ENCODE results near the gene KIR3DL1. TPM values are rescaled to one million over a fixed set of nuclear protein-coding genes. Genes with fewer than 3 reads are reported as not detected.

The KIR3DL1 gene
- total RNA-seq, 2 donors from 2014 or later: not detected

DNA sequence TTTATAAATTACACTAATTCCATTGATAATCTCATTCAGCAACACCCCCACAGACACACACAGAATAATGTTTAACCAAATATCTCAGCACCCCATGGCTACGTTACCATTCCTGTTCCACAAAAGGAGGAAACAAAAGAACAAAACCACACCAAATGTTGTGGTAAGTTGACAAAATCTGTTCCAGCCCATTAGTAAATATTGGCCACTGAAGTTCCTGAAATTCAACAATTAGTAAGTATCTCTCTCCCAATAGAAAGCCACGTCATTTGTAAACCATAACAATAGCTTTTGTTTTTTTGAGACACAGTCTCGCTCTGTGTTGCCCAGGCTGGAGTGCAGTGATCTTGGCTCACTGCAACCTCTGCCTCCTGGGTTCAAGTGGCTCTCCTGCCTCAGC is 55.4 kb downstream of the KIR3DL1 start:
- no peak overlapping the region for H3K9ac ChIP-seq (ENCODE audit: low read depth in 2 of 2, low read length in 2 of 2)
- intact Hi-C loops (cut with DNase I): no loop called here
- TF ChIP-seq, protein P1, sequence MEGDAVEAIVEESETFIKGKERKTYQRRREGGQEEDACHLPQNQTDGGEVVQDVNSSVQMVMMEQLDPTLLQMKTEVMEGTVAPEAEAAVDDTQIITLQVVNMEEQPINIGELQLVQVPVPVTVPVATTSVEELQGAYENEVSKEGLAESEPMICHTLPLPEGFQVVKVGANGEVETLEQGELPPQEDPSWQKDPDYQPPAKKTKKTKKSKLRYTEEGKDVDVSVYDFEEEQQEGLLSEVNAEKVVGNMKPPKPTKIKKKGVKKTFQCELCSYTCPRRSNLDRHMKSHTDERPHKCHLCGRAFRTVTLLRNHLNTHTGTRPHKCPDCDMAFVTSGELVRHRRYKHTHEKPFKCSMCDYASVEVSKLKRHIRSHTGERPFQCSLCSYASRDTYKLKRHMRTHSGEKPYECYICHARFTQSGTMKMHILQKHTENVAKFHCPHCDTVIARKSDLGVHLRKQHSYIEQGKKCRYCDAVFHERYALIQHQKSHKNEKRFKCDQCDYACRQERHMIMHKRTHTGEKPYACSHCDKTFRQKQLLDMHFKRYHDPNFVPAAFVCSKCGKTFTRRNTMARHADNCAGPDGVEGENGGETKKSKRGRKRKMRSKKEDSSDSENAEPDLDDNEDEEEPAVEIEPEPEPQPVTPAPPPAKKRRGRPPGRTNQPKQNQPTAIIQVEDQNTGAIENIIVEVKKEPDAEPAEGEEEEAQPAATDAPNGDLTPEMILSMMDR (IDR thresholded peaks at IDR 0.05): no peak
- H3K4me3 ChIP-seq: no peak overlapping the region
- H3K27ac ChIP-seq: no peak overlapping the region
- no peaks in the 10 kb centered on the region for H3K27me3 ChIP-seq
- H3K9me3 ChIP-seq: no peaks in the 10 kb centered on the region
- H3K36me3 ChIP-seq: no peaks in the 10 kb centered on the region
- H3K4me1 ChIP-seq: no peaks in the 10 kb centered on the region
- no peak for DNase-seq

DNA sequence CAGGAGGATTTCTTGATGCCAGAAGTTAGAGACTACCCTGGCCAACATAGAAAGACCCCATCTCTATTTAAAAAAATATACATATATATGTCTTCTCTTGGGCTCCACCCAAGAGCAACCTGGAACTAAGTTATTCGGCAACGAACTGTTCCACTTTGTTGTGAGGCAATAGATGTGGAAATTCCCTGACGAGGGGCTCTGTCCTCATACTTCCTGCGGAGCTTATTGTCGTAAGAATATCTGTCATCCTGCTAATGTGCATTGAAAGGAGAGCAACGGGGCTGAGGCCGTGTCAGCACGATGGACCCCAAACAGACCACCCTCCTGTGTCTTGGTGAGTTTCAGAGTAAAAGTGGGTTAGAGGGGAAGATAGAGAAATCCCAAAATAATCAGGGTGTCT is 57.7 kb downstream of the KIR3DL1 start, which contains the start of gene FCAR:
Gene FCAR, plus strand, starts transcription at position 246 of the 400 bp plus-strand sequence. Its CDS starts 55 bp downstream, at position 301.
- Histone ChIP-seq H3K4me1 (no peaks in the 10 kb centered on the region), H3K9ac (ENCODE audit: low read depth in 2 of 2, low read length in 2 of 2) (no peak within 1 kb of the TSS), H3K36me3 (no peaks in the 10 kb centered on the region), H3K27me3 (no peaks in the 10 kb centered on the region), H3K27ac (no peak within 1 kb of the TSS), H3K9me3 (no peaks in the 10 kb centered on the region), H3K4me3 (no peak within 1 kb of the TSS)
- no peak for DNase-seq
- TF ChIP-seq, protein P1 (IDR thresholded peaks at IDR 0.05): no peak
- intact Hi-C loops (cut with DNase I): no loop called here

DNA sequence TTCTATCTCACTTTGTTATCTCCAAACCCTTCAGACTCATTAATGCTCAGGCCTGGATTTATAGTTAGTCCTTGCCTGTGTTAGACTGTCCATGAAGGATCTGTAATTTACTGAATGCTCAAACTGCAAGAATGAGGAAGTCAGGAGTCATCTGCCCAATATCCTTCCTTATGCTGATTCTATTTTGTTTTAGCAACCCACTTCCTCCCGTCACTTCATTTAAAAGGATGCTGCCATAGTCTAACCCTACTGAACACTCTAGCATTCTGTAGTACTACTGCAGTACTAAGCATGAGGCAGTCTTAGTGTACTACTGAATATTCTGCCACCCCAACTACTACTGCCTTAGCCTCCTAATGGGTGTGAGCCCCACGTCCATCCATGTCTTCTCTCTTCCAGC is 59.2 kb downstream of the KIR3DL1 start:
- DNase-seq: no peak
- TF ChIP-seq, protein P1 (IDR thresholded peaks at IDR 0.05): no peak
- Histone ChIP-seq H3K9ac (ENCODE audit: low read depth in 2 of 2, low read length in 2 of 2) (no peak overlapping the region), H3K27ac (no peak overlapping the region), H3K27me3 (no peaks in the 10 kb centered on the region), H3K9me3 (no peaks in the 10 kb centered on the region), H3K36me3 (no peaks in the 10 kb centered on the region), H3K4me1 (no peaks in the 10 kb centered on the region), H3K4me3 (no peak overlapping the region)
- intact Hi-C loops (cut with DNase I): no loop called here

DNA sequence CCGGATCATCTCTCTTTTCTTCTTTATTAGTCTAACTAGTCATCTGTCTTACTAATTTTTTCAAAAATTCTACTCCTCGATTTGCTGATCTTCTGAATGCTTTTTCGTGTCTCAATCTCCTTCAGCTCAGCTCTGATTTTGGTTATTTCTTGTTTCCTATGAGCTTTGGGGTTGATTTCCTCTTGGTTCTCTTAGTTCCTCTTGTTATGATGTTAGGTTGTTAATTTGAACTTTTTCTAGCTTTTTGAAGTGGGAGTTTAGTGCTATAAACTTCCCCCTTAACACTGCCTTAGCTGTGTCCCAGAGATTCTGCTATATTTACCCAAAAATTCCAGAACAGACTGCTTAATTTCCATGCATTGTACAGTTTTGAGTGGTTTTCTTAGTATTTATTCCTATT is 61.2 kb downstream of the KIR3DL1 start:
- no peaks in the 10 kb centered on the region for H3K9me3 ChIP-seq
- H3K4me1 ChIP-seq: no peaks in the 10 kb centered on the region
- H3K27ac ChIP-seq: no peak overlapping the region
- TF ChIP-seq, protein P1 (IDR thresholded peaks at IDR 0.05): no peak
- no peak overlapping the region for H3K4me3 ChIP-seq
- DNase-seq: no peak
- no peaks in the 10 kb centered on the region for H3K36me3 ChIP-seq
- intact Hi-C loops (cut with DNase I): no loop called here
- no peaks in the 10 kb centered on the region for H3K27me3 ChIP-seq
- no peak overlapping the region for H3K9ac ChIP-seq (ENCODE audit: low read depth in 2 of 2, low read length in 2 of 2)

Other genes starting within 250 kb of the KIR3DL1 start
- gene LILRA2, start 242.7 kb upstream of the KIR3DL1 start, total RNA-seq: under 1 TPM; 0.35 to 0.85 TPM
- gene LILRA1, start 222.8 kb upstream of the KIR3DL1 start, total RNA-seq: under 1 TPM; 0.15 to 0.50 TPM
- gene LILRB1, start 186.0 kb upstream of the KIR3DL1 start, total RNA-seq: 1 to 10 TPM; 2.1 to 3.6 TPM
- 1 to 10 TPM; 1.4 to 2.8 TPM for gene LILRB4, start 153.5 kb upstream of the KIR3DL1 start, total RNA-seq
- not detected for gene KIR3DL3, start 92.0 kb upstream of the KIR3DL1 start, total RNA-seq
- gene KIR2DL3, start 78.0 kb upstream of the KIR3DL1 start, total RNA-seq: not detected
- gene KIR2DL1, start 46.7 kb upstream of the KIR3DL1 start, total RNA-seq: not detected
- gene KIR2DL4, start 12.9 kb upstream of the KIR3DL1 start, total RNA-seq: not detected
- gene KIR2DS4, start 16.2 kb downstream of the KIR3DL1 start, total RNA-seq: not detected
- not detected for gene KIR3DL2, start 34.0 kb downstream of the KIR3DL1 start, total RNA-seq
- gene FCAR, start 57.8 kb downstream of the KIR3DL1 start, total RNA-seq: under 1 TPM in 1 of 2 donors, not detected in 1; 0.88 TPM
- not detected for gene NCR1, start 89.7 kb downstream of the KIR3DL1 start, total RNA-seq
- not detected for gene NLRP7, start 131.1 kb downstream of the KIR3DL1 start, total RNA-seq
- gene NLRP2, start 149.9 kb downstream of the KIR3DL1 start, total RNA-seq: 10 to 100 TPM; 19.1 to 48.7 TPM
- gene GP6, start 221.8 kb downstream of the KIR3DL1 start, total RNA-seq: 1 to 10 TPM in 1 of 2 donors, under 1 TPM in 1; 0.32 to 1.1 TPM
- 10 to 100 TPM; 39.5 to 93.0 TPM for gene RDH13, start 246.7 kb downstream of the KIR3DL1 start, total RNA-seq

Measured in colonic mucosa (tissue), 4 donors.